Adipose tissue (tissue), 3 donors: ENCODE measurements around the gene ITPRID2. TPM values are rescaled to one million over a fixed set of nuclear protein-coding genes. Genes with fewer than 3 reads are reported as not detected.

Source experiments
- H3K27ac ChIP-seq: one replicate; pipeline ENCODE4 v1.5.1; 2013; ENCODE audit warnings: low read depth, low read length
- WGBS, 3 donors: extraction: QIAGEN DNeasy Blood & Tissue Kit; methylation state at CpG; one replicate each; pipeline ENCODE4 v1.1.7; 2013; 5-methylcytosine and 5-hydroxymethylcytosine counted together
- polyA plus RNA-seq, 3 donors: library from polyadenylated mRNA; stranded (reverse); fragments of 200-250 nt; gene quantifications; one replicate each; pipeline ENCODE4 v1.2.3, GENCODE V29; 2013
- donor health status: healthy with polysubstance abuse.
- donor health status: Bipolar disorder and iron deficiency.
- donor health status: healthy.

ITPRID2 gene
- polyA plus RNA-seq, 3 donors, result 39.3 to 94.1 (median 42.4) TPM

DNA sequence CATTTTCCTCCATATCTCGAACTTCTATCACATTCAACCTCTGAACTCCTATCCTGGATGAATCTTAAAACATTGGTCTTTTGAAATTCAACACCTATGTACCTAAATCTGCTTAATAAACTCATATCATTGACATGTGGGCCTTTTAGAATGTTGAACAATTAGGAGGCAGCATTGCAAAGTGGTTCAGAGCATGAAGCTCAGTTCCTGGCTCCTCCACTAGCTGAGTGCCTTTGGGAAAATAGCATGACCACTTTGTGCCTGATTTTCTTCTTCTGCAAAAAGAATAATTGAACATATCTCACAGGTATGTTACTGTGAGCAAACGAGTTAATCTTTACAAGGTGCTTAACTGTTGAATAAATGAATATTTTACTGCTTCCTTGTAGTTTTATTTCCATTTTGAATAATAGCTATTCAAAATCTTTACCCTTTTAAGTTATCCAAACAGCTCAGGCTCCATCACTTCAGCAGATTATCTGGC is 14.3 kb upstream of the ITPRID2 start:
- H3K27ac ChIP-seq, result no peak overlapping the region
- WGBS, 3 donors, result 63 to 82% (median 69%) methylated on average over 2 of the region's 2 CpGs

DNA sequence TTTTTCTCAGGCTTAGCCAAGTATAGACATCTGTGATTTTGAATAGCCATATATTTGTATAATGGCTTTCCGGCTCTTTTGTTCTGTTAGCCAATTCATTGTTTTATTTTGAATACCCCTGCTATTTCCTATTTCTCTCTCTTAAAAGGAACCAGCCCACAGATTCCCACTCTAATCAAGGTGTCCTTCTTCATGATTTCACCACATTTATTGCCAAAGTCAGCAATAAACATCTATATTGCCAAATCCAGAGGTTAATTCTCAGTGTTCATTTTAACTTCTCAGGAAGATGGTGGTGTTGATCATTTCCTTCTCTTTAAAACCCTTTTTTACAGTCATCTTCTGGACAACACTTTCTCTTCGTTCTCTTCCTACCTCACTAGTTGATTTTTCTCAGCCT is 13.1 kb upstream of the ITPRID2 start:
- WGBS, 3 donors, result 20 to 49% (median 29%) methylated on average over 2 of the region's 2 CpGs
- H3K27ac ChIP-seq, result no peak overlapping the region

DNA sequence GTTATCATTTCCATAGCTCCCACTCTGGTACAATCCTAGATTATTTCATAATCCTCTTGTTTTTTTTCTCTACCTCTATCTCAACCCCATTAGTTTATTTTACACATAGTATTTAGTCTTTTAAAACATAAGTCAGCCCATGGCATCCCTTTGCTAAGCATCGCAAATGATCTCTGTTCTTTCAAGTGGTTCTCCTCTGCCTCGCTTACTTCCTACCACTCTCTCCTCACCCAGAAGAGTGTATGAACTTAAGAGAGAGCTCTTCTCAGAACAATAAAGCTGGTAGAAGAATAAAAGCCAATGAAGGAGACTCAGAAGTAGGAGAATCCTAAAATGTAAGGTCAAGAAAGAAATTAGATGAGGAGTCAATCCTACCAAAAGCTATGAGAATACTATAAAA is 12.2 kb upstream of the ITPRID2 start:
- no peak overlapping the region for H3K27ac ChIP-seq
- WGBS, 3 donors, result 89 to 99% (median 90%) methylated on average over 2 of the region's 2 CpGs

DNA sequence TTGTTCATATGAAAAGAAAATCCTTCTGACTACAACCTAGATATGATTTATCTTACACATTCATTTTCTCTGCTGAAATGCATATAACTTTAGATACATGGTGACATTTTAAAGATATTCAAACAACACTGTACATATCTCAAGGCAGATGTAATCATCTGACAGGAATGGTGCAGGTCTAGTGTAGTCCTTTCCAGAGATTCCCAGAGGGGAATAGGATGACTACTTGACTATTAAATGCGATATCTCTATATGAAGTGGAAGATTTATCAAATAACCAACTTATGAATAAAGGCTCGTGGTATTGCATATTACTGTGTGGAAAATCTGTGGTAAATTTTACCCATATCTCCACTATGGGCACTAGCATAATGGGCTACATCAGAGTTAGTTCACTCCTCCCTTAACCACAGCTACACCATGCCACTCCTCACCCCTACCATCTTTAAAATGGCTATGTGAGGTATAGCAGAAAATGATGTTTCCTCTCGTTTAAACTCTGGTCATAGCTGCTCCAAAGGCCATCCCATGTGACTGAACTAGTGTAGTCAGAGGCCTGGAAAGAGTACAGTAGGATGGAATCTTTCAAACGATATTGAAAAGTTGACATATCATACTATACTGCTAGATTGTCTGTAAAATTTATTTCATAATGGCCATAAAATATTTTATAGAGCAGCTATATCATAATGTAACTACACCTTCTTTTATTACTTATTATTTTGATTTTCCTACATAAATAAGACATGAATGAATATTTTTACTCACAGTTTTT is 9.1 kb upstream of the ITPRID2 start:
- no peak overlapping the region for H3K27ac ChIP-seq
- 86 to 94% (median 89%) methylated on average over 4 of the region's 4 CpGs for WGBS, 3 donors

DNA sequence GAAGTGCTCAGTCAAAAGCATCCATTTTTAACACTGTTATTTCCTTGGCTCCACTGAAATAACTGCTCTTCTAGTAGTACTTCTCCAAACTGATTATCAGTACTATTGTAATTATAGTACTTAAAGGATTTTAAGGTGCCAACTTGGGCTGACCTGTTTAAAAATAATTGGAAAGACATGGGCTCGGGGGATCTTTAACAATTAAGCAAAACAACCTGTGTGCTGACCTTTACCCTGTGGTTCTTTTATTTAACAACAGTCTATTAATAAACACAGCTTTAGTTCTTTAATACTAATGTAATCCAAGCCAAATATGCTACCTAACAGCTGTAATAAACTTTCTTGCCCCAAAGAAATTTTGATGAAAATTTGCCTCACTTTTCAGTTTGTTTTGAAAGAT is 6.9 kb upstream of the ITPRID2 start:
- no peak overlapping the region for H3K27ac ChIP-seq
- whole genome bisulfite sequencing, 3 donors, result 33 to 78% (median 64%) methylated on average over 1 of the region's 1 CpG

DNA sequence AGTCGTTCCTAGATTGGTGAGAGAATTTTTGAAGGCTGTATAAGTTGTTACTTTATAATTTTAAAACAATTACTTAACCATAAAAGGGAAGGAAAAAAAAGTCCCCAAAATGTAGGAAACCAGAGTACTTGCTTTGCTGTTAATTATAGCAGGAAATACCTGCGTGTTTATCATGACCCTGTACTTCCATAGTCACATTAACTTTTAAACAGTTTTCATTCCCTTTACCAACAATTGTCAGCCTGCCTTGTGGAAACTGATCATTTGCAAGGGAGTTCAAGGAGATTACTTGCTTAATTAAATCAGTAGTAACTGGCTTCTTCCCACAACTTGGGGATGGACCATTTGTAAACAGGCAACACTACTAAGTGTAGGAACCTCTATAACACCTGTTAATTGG is 6.4 kb upstream of the ITPRID2 start:
- 34 to 45% (median 45%) methylated on average over 2 of the region's 2 CpGs for WGBS, 3 donors
- no peak overlapping the region for H3K27ac ChIP-seq

DNA sequence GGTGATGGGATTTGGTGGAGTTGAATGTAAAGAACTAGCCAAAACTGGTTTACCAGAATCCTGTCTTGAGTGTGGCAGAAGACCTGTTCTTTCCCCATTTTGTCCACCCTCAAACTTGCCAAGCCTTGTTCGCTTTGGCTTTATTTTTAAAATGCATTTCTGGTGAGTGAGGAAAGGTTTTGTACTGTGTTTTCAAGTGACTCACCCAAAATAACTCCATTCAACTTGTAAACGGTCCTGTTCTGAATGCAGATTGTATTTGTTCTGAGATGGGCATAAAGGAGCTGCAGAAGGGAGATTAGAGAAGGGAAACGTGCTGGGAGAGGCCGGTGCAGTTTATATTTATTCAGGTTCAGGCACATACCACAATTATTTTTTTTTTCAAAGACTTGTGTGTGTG is 5.3 kb upstream of the ITPRID2 start:
- 50 to 73% (median 67%) methylated on average over 4 of the region's 4 CpGs for WGBS, 3 donors
- no peak overlapping the region for H3K27ac ChIP-seq

DNA sequence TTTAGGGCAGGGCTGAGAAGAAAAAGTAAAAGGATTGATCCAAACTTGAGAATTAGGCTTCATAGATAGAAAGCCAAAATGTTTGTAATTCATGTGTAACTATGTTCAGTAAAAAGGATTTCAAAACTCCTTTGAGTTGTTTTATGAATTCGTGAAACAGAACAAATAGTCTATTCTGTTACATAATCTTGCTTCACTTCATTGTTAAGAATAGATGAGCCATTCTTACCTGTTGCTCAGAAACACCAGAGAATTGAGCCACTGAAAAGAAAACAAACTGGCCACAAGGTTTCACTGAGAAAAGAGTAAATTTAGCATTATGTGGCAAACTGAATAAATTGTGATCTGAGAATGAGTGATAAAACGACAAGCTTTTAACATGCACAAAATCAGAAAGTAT is 4.5 kb upstream of the ITPRID2 start:
- H3K27ac ChIP-seq, result no peak overlapping the region
- WGBS, 3 donors, result 32 to 78% (median 66%) methylated on average over 2 of the region's 2 CpGs

DNA sequence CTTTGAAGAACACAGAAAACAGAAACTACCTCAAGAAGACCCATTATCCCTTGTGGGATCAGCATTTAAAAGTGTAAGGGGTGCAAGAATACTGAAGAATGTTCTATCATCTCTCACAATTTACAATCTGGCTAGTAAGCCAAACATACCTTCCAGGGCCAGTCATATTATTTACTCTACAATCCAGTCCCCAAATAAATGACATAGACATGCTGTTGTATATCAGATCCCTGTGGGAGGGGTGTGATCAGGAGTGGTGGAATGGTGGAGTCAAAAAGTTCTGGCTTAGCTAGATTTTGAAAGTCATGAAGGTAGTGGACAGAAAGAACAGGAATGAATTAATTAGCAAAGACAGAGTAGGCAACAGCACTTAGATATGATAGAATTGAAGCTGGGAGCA is 1.8 kb upstream of the ITPRID2 start:
- H3K27ac ChIP-seq, result no peak overlapping the region

DNA sequence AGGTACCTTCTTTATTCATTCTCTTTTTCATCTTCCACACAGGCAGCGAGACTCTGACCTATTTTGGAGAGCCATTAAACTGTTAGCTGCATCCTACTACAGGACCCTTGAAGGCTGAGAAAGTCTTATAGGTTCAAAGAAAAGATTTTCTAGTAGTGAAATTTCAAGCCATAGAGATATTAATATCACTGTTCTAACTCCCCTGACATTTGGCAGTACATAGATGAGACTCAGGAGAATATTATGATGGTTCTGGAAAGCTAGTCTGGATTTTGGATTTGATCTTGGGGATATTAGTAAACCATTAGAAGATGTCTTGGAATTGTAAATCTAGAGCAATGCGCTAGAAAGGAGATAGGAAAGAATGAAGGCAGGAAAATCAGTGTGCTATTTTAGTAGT is 1.3 kb upstream of the ITPRID2 start:
- 51 to 93% (median 91%) methylated on average over 2 of the region's 2 CpGs for WGBS, 3 donors
- H3K27ac ChIP-seq, result no peak overlapping the region

DNA sequence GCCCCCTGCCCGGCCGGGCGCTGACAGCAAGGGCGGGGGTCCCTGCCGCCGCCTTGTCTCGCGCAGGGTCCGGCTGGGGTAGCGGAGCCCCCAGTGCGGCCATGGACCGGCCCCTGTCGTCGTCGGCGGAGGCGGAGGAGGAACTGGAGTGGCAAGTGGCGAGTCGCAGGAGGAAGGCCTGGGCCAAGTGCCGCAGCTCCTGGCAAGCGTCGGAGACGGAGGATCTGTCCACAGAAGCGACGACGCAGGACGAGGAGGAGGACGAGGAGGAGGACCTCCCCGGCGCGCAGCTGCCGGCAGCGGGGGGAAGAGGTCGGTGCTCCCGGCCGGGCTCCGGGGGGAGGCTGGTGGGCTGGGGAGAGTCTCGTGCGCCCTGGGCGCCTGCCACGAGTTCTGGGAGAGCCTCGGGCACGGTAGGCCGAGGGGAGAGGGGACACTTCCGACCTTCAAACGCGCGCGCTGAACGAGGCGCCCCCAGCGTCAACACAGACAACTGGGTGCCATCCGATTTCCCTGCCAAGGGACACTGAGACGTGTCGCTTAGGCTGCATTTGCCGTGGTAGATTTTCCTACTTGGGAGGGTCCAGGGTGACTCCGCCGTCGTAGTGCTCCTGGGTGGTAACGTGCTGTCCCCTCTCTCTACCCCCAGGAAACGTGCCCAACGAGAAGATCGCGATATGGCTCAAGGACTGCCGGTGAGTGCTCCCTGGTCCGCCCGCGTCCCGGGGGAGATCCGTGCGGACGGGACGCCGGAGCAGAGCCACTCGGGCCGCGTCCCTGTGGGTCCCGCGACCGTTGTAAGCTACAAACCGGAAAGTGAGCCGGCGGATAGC is 652 bp downstream of the ITPRID2 start:
- 0% methylated on average over 74 to 83 of the region's 83 CpGs for WGBS, 3 donors
- H3K27ac ChIP-seq, result peak overlapping the region; percentile 60

DNA sequence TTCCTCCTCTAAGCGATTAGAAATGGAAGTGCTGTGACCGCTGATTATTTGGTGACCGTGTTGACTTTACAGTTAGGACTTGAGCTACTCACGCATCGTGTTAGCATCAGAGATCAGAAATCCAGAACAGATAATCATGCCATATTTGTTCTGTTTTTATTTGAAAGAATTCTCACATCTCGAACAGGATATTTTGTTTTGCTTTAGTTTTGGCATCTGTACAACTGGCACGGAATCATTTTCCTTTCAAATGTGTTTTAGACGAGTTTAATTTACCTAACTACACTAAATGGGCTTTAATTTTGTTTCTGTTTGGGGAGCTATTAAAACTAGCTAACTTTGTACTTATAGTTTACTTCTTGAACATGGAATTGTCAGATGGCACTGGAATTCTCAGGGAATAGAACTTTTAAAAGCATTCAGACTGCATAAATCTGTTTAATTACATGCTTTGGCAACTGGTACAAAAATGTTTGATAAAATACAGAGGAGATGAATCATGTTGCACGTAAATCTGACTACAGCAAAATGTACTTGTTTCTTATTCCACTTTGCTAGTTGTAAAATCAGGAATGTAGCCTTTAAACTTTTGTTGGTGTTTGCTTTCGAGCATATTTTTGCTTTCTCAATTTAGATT is 1.4 kb downstream of the ITPRID2 start:
- WGBS, 3 donors, result 2 to 7% (median 7%) methylated on average over 10 of the region's 10 CpGs
- no peak overlapping the region for H3K27ac ChIP-seq

DNA sequence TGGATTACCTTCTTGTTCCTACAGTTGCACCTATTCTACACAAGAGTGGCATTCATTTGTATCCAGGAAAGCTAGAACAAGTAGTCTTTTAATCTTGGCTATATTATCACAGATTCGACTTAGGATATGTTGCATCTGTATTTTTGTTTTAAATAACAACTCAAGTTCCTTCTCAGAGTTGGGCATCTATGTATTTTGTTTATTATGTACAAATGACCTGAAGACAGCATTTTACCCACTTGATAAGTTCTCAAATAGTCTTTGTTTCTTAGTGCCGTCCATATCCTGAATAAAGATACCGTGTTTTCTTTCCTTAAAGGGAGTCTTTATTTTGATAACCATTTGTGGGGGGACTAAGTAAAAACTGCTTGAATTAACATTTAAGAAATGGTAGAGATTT is 2.9 kb downstream of the ITPRID2 start:
- 24 to 74% (median 66%) methylated on average over 3 of the region's 3 CpGs for WGBS, 3 donors
- no peak overlapping the region for H3K27ac ChIP-seq

DNA sequence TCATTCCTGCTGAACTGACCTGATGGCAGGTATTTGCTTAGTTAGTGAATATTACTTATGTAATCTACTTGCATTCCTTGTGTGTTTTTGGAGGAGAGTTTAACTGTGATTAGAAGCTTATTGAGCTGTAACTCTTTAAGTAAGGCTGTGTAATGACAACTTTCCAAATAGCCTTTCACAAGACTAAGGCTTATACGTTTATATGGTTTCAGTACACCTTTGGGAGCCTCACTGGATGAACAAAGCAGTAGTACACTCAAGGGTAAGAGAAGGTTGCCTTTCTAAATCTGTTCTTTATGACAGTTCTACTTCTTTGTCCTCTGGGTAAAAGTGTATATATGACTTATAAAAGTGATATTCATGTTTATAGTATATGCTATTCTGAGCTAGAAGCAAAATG is 4.3 kb downstream of the ITPRID2 start:
- no peak overlapping the region for H3K27ac ChIP-seq
- WGBS, 3 donors, result 26 to 43% (median 42%) methylated on average over 1 of the region's 1 CpG

DNA sequence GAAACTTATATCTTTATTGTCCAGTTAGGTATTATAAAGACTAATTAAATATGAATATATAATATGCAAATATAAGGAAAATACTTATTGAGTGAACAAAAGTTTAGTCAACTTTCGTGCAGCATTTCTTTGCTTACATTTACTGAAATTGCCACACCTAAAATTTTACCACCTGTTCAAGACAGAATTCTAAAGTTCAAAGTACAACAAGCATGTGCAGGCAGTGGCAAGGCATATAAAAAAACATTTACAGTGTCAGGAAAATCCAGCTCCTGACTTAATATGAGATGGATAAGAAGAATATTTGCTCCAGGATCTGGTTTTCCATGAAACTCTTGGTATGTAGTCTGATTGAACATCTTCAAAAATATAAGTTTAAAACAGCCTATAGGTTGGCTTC is 4.8 kb downstream of the ITPRID2 start:
- WGBS, 3 donors, result 31 to 90% (median 89%) methylated on average over 1 of the region's 1 CpG
- H3K27ac ChIP-seq, result no peak overlapping the region

DNA sequence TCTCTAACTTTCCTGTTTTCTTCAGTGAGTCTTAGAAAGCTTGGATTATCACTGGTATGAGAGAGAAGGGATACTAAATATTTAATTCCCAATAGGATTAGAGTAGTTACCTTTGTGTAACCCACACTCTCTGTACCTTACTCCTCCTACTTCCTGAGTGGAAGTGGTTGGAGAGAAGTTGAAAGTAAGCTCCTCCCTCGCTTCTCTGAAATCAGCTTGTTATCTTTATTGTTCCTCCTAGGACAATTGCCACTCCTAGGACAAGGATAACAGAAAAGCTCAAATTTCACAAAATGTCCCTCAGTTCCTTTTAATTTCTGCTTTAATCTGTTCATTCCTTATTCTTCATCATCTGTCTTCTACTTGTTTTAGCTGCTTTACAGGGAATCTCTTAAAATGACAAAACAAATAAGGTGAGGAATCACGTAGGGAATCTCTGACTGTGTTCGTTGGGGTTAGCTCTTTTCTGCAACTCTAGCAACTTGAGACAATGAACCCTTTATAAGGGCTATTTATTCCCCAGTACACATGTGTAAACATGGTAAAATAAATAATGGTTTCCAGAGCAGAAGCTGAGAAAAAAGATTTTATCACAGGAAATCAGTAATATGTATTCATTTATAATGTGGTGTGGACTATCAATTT is 8.6 kb downstream of the ITPRID2 start:
- H3K27ac ChIP-seq, result no peak overlapping the region
- 29 to 71% (median 61%) methylated on average over 3 of the region's 3 CpGs for WGBS, 3 donors

DNA sequence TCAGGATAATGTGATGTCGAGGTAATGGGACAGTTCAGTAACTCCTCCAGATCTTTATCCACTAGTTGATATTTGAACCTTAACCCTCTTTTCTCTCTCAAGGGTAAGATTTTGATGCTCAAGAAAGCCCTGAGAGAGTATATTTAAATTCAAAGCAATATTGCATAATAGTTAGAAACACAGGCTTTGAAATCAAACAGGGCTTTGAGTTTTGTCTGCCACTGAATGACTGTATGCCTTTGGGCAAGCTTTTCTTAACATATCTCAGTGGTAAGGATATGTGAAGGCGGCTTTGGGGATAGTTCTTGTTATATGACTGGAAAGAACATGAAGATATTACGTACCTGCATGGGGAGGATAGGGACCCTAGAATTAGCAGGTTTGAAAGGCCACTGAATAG is 11.1 kb downstream of the ITPRID2 start:
- WGBS, 3 donors, result 40 to 87% (median 86%) methylated on average over 3 of the region's 3 CpGs
- no peak overlapping the region for H3K27ac ChIP-seq

DNA sequence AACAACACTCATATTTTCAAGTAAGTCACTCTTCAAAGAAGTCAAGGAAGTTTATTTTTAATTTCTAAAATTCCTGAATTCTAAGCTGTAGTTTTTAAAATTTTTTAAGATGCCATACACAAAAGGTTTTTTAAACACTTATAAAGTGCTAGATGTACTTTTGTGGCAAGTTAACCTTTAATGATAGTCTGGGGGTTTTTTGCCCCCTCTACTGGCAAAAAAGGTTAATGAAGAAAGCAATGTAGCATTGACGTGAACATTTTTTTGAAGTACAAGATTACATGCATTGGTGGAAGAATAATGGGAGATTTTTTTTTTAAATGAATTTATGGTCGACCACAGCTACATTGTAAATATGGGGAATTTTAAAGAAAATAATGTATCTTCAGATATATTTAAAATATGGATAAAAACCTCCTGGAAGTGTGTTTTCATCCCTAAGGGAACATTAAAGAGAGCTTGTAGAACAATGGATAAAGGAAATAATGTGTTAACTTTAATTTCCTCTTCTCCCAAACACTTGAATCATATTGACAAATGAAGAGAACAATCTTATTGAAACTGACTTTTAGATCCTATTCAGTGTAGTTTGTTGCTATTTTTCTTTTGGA is 12.6 kb downstream of the ITPRID2 start:
- WGBS, 3 donors, result 7 to 18% (median 17%) methylated on average over 2 of the region's 2 CpGs
- no peak overlapping the region for H3K27ac ChIP-seq

DNA sequence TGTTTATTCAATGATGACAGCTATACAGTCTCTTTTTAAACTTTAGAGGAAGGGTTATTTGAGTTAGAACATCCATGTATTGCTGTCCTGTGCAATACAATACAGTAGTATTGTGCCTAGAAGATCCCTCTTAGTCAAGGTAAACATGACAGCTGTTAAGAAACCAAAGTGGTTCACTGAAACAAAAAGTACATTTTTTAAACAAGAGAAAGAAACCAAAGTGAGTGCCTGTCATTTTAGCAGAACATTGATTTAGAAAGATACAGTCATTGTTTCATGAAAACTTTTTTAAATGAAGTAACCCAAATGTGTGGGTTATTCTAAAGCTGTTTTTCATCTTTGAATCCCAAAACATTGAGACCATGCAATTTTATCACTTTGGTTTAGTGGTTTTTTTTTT is 15.5 kb downstream of the ITPRID2 start:
- no peak overlapping the region for H3K27ac ChIP-seq
